ENCODE measurements around the gene AEBP2. TPM values are rescaled to one million over a fixed set of nuclear protein-coding genes. Genes with fewer than 3 reads are reported as not detected.

AEBP2 gene
- total and polyA plus RNA-seq, 2 of the 8 experiments (the other 6 are each of a cell fraction or from before 2014, with no cell fraction given) = 13.6 to 61.4 TPM

- TF ChIP-seq HDAC2 (IDR thresholded peaks at IDR 0.05; ENCODE audit: borderline replicate concordance in 1 of 2, low read depth in 2 of 2, low read length in 2 of 2) = no peak
Measured at GRCh38 chr12:19489168-19489567, 49.9 kb downstream of the AEBP2 start (continued).

Measured in H1 (cell line).